ENCODE measurements around the gene ARL8A. TPM values are rescaled to one million over a fixed set of nuclear protein-coding genes. Genes with fewer than 3 reads are reported as not detected.
"Not testable (repeated sequence)": the region's sequence is repeated elsewhere in the genome, so short reads cannot be mapped to it uniquely, and the experiment has no call there.

The ARL8A gene
- total RNA-seq, 4 donors from 2014 or later, result 36.5 to 68.4 (median 41.3) TPM

GRCh38 chr1:202170726-202171125, 26.2 kb upstream of the ARL8A start:
- no peak for TF ChIP-seq POLR2A (IDR thresholded peaks at IDR 0.05)
- TF ChIP-seq CTCF (IDR thresholded peaks at IDR 0.05), result no peak
- 85 to 91% methylated on average over 6 of the region's 6 CpGs for WGBS, 2 donors

GRCh38 chr1:202168861-202169260, 24.3 kb upstream of the ARL8A start:
- H3K4me3 ChIP-seq (ENCODE audit: low read depth, poor library complexity, severe bottlenecking), result no peak overlapping the region
- WGBS, 2 donors, result 92 to 100% methylated on average over 2 to 7 of the region's 7 CpGs
- TF ChIP-seq POLR2A (IDR thresholded peaks at IDR 0.05) (no peak), CTCF (IDR thresholded peaks at IDR 0.05) (no peak)
- intact Hi-C loops (cut with DNase I; ENCODE audit: low total_unique reads), result no loop called here
- no peak for DNase-seq (ENCODE audit: low spot score in 2 of 2)

More at GRCh38 chr1:202170726-202171125, 26.2 kb upstream of the ARL8A start:
- no peak for DNase-seq (ENCODE audit: low spot score in 2 of 2)
- intact Hi-C loops (cut with DNase I; ENCODE audit: low total_unique reads), result no loop called here
- H3K4me3 ChIP-seq (ENCODE audit: low read depth, poor library complexity, severe bottlenecking), result no peak overlapping the region

GRCh38 chr1:202167708-202168415, 23.3 kb upstream of the ARL8A start:
- 25 to 54% methylated on average over 12 to 18 of the region's 18 CpGs for WGBS, 2 donors
- intact Hi-C loops (cut with DNase I; ENCODE audit: low total_unique reads), result no loop called here
- no peak overlapping the region for H3K4me3 ChIP-seq (ENCODE audit: low read depth, poor library complexity, severe bottlenecking)
- DNase-seq (ENCODE audit: low spot score in 2 of 2), result peak in 1 of 2 donors; percentile 93
- TF ChIP-seq CTCF (IDR thresholded peaks at IDR 0.05), result no peak
- no peak for TF ChIP-seq POLR2A (IDR thresholded peaks at IDR 0.05)

- intact Hi-C loops (cut with DNase I; ENCODE audit: low total_unique reads); DNase-seq (ENCODE audit: low spot score in 2 of 2); H3K4me3 ChIP-seq (ENCODE audit: low read depth, poor library complexity, severe bottlenecking): not testable (repeated sequence)
- WGBS, 2 donors, result 89% methylated on average over 13 of the region's 13 CpGs
Measured at GRCh38 chr1:202167054-202167453, 22.5 kb upstream of the ARL8A start.

- DNase-seq (ENCODE audit: low spot score in 2 of 2), result no peak
- 82 to 86% methylated on average over 9 of the region's 9 CpGs for WGBS, 2 donors
- no peak overlapping the region for H3K4me3 ChIP-seq (ENCODE audit: low read depth, poor library complexity, severe bottlenecking)
- intact Hi-C loops (cut with DNase I; ENCODE audit: low total_unique reads), result no loop called here
- no peak for TF ChIP-seq POLR2A (IDR thresholded peaks at IDR 0.05)
- no peak for TF ChIP-seq CTCF (IDR thresholded peaks at IDR 0.05)
Measured at GRCh38 chr1:202165942-202166843, 21.7 kb upstream of the ARL8A start.

- WGBS, 2 donors, result 84 to 89% methylated on average over 20 of the region's 20 CpGs
- no peak for TF ChIP-seq CTCF (IDR thresholded peaks at IDR 0.05)
- intact Hi-C loops (cut with DNase I; ENCODE audit: low total_unique reads), result no loop called here
- H3K4me3 ChIP-seq (ENCODE audit: low read depth, poor library complexity, severe bottlenecking), result no peak overlapping the region
- DNase-seq (ENCODE audit: low spot score in 2 of 2), result peak in 1 of 2 donors; percentile 84
Measured at GRCh38 chr1:202165267-202165941, 20.9 kb upstream of the ARL8A start.

Data from lower leg skin (tissue), 4 donors.